HG03558 (cell line): Measurements from ENCODE around the gene FIBP.

ENCODE experiments used
- ATAC-seq: cut with Tn5 transposase; IDR thresholded peaks from one replicate; pipeline ENCODE4 v1.9.1; 2021; ENCODE audit warnings: moderate number of reproducible peaks; ENCODE audit not compliant: unreplicated experiment; ENCODE audit errors: extremely low read depth

Gene FIBP

DNA sequence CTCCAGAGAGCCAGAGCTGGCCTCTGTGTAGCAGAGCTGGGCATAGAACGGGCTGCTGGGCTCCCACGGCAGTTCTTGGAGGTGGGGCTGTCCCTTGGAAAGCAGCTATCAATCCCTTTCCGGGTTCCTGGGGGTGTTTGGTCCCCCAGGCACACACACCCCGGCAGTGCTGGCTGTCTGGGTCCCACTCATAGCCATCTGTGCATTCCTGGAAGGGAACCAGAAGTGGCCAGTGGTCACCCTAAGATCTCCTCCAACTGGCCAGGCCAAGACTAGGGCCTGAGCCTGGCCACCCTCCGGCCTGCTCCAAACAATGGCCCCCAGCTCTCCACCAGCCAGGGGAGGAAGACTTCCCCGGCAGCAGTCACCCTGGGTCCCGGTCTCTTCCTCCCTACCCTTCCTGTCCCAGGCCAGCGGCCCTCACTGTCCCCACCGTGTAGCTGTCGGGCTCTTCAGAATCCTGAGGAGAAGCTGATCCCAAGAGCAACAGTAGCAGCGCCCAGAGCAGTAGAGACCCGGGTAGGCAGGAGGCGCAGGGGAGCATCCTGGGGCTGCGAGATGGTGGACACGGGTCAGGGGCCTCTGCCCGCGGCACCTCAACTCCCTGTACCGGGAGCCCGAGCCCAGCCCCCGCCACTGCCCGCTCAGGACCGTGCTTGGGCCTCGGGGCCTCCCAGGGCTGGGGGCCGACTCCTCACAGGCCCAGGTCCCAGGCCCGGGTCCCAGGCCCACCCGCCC lies 16.3 kb downstream of the FIBP start:
- ATAC-seq, result no peak

DNA sequence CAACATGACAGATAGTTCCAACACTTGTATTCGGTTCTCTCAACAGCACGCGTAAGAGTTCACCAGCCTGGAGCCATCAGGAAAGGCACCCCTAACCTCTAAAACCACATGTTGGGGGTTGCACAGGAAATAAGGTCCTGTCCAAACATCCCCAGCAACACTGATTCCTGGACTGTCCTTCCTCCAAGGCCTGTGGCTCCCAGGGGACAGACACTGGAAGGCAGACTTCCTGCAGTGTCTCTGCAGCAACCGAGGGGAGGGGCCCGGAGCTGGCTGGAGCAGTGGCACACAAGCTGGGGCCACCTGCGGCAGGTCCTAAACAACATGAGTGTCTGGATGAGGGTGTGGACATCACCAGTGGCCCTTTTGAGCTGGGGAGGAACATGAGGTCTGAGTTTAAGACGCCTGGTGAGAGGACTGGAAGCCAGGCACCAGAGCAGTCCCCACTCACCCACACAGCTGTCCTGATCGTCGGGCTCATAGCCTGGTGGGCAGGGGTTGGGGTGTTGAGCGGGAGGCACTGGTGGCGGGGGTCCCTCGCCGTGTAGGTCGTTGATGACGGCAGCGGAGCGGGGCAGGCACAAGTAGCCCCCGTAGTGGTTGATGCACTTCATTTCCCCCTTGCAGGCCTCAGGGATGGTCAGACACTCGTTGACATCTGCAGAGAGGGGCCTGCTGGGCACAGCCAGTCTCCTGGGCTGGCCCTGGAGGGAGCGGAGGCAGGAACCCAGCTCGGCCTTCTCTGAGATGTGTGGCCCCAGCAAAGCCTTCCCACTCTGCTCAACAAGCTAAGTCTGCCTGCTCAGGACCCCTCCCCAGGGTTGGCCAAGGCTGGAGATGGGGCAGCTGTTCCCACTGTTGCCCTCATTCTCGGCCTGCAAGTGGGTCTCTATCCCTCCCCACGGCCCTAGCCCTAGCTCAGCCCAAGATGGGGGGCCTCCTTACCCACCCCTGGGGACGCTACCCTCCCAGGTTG lies 17.3 kb downstream of the FIBP start:
- ATAC-seq, result no peak

DNA sequence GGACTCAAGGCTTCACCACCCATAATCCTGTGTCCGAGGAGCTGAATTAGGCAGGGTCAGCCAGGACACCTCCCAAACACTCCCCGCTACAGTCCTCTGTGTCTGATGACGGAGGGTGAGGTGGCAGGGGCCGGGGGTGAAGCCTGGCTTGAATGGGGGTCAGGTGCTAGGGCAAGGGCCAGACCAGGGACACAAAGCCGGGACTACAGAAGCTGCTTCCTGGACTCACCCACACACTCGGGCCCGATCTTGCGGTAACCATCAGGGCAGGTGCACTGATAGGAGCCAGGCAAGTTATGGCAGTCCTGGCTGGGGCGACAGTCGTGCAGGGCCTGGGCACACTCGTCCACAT lies 18.0 kb downstream of the FIBP start:
- no peak for ATAC-seq

DNA sequence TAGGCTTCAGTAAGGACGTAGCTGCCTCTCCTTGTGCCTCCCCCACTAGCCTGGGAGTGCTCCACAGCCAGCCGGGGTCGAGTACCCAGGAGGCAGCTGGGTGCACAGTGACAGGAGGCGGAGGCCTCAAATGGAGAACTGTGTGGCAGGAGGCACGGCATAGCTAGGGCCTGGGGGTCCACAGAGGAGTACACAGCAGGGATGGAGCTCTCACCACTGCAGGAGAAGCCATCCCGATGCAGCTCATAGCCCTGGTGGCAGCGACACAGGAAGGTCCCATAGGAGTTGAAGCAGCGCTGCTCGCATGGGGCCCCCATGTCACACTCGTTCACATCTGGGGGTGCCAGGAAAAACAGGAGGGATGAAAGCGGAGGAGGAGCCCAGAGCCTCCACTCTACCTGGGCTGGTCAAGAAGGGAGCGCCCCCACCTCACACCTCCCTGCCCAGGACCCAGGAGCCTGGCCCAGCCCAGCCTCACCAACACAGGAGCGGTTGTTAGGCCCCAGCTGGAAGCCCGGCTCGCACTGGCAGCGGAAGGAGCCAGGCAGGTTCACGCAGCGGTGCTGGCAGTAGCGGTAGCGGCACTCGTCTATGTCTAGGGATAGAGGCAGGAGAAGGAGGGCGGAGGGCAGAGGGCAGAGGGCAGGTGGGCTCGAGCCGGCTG lies 18.5 kb downstream of the FIBP start:
- no peak for ATAC-seq

DNA sequence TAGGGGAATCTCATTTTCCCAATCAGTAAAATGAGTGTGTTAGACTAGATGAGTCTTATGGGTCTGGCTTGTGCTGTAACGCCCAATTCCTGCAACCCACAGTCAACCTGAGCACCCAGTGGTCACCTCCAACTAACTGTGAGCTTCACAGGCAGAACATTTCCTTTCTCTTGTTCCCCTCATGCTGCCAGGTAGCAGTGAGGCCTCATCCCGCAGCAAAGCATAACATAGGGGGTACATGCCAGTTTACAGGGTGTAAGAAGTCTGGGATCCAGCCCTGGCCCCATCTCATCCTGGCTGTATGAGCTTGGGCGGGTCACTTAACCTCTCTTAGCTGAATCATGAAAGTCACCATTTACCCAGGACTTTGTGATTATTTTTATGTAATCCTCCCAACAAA lies 19.4 kb downstream of the FIBP start:
- no peak for ATAC-seq

DNA sequence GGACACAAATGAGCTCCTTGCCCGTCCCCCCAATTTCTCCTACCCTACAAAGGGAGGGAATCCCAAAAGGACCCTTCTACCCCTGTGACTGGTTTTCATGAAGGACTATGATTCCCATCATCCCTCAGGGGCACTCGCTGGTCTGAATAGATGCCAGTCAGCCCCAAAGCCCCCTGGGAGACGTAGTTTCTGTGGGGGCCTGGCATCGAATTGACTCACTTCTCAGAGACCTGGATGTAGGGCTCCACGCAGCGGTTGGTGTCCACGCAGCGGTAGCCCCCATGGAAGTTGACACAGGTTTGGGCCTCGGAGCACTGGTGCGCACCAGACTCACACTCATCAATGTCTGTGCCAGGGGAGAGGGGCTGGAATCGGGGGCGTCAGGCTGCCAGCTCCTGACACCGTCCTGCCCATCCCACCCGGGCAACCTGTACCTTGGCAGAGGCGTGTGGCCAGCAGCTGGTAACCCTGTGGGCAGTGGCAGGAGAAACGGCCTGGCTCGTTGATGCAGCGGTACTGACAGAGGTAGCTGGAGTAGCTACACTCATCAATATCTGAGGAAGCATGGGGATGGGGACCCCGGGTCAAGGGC lies 20.1 kb downstream of the FIBP start:
- ATAC-seq, result no peak

DNA sequence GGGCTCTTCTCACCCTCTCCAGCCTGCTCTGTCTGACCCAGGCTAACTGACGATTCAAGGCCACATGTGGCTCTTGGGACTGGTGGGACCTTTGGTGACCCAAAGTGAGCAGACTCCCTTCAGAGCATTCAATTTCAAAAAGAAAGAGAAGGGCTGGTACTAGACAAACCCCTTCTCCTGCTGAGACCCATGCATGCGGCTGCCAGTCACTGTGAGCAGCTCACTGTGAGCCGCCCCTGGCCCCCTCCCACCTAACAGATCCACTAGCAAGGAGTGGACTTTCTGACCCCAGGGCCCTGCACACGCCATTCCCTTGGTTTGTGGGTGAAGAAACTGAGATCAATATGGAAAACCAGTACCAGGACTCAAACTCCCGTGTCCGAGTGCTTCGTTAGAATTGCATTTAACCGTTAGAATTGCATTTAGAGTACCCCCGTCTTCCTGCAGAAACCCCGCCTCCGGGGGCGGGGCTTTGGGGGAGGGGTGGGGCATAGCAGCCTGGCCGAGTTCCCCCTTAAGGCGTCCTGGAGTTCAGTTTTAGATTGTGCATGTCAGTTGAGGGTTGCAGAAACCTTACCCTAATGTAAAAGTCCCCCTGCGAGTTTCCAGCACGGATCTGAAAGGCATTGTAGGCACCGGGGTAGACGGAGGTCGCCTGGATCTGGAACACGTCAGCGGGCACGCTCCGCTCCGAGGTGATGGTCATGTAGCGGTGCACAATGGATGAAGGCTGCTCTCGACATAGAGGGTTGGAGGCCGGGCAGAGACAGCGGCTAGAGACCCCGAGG lies 20.8 kb downstream of the FIBP start:
- ATAC-seq, result no peak

DNA sequence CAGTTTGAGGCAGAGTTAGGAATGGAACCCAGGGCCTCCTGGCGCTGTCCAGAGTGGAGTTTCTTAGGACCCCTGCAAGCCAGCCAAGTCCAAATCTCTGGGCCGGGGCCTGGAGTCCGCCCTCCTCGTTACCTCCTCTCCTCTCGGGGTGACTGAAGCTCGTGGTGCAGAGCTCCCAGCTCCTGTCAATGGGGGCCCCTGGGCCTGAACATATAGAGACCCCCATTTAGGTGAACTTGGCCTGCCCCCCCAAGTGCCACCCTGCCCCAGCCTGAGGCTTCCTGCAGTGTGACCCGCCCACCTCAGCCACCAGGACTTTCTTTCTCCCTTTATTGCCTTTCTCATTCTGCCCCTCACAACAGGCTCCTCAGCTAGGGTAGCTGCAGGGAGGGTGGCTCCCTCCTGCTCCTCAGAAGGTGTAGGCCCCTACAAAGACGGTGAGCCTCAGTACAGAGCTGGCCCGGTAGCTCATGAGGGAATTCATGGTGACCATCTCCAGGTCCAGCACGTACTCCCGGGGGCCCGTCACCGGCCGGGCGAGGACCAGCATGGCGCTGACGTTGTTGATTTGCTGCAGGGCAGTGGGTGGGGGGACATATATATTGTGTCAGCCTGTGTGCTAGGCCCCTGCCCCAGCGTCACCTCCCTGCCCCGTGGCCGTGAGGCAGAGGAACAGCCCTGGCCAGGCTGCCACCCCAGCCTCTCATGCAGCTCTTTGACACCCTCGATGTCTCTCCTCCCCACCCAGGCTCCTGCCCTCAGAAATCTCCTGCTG lies 21.6 kb downstream of the FIBP start:
- ATAC-seq, result no peak

DNA sequence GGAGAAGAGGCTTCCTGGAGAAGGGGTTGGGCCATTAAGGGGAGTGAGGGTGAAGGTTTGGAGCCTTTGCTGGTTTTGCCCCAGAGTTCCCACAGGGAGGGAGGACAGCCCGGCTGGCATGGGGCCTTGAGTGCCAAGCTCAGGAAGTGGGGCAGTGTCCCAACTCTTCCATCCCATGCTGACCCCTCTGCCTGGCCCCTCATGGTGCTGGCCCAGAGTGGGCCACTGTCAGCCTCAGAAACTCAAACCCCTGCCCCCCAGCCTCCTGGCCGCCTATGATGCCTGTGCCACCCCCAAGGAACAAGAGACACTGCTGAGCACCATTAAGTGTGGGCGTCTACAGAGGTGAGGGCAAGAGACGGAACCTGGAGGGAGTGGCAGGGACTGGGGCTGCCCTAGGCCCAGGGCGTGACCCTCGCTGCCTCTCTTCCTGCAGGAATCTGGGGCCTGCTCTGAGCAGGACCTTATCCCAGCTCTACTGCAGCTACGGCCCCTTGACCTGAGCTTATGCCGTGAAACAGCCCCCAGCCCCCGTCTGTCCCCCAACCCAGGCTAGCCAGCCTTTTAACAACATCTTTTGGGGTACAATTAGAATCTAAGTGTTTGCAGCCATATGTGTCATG lies 22.6 kb downstream of the FIBP start:
- no peak for ATAC-seq

DNA sequence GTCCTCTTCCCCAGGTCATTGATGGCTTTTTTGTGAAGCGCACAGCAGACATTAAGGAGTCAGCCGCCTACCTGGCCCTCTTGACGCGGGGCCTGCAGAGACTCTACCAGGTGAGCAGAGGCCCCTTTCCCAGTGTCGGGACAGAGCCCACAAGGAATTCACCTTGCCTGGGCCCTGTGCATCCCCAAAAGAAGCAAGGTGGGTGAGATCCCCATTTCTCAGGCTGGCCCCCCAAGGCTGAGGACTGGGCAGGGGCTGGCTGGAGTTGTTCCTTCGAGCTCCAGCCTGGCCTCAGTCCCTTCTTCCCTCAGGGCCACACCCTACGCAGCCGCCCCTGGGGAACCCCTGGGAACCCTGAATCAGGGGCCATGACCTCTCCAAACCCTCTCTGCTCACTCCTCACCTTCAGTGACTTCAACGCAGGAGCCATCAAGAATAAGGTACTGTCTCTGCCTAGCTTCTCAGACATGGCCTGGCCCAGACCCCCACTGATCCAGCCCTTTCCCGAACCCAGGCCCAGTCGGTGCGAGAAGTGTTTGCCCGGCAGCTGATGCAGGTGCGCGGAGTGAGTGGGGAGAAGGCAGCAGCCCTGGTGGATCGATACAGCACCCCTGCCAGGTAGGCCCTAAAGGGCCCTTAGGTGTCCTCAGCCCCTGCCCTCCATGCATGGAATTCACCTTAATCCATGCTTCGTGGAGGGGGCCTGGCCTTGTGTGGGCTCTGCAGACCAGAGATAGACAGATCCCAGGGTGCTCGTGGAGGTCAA lies 23.4 kb downstream of the FIBP start:
- no peak for ATAC-seq

DNA sequence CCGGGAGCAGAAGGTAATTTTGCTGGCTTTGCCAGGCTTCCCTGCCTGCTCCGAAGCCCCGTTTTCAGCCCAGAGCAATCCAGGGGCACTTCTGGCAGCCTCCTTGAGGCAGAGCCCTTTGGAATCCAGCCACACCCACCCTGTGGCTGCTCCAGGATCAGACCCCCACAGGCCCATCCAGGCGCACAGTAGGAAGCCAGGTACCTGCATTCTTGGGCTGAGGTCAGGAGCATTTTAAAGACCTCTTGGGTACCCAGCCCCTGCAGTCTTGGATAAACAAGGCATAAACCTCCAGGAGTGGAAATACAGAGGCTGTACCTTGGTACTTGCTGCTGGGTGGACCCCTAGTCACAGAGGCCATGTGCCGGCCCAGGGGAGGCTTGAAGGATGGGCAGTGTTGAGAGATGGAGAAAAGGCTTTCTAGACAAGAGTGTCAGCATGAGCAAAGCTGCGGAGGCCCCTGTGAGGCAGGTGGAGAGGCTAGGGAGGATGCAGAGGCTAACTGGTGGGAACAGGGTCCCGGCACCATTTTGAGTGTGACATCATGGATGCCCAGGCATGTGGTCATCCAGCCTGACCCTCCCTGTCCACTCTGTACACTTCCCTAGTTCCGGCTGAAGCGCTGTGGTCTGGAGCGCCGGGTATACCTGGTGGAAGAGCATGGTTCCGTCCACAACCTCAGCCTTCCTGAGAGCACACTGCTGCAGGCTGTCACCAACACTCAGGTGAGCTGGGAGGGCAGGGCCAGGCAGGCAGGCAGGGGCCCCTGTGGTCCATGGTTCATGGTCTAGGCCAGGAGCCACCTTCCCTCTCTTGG lies 24.2 kb downstream of the FIBP start:
- no peak for ATAC-seq

DNA sequence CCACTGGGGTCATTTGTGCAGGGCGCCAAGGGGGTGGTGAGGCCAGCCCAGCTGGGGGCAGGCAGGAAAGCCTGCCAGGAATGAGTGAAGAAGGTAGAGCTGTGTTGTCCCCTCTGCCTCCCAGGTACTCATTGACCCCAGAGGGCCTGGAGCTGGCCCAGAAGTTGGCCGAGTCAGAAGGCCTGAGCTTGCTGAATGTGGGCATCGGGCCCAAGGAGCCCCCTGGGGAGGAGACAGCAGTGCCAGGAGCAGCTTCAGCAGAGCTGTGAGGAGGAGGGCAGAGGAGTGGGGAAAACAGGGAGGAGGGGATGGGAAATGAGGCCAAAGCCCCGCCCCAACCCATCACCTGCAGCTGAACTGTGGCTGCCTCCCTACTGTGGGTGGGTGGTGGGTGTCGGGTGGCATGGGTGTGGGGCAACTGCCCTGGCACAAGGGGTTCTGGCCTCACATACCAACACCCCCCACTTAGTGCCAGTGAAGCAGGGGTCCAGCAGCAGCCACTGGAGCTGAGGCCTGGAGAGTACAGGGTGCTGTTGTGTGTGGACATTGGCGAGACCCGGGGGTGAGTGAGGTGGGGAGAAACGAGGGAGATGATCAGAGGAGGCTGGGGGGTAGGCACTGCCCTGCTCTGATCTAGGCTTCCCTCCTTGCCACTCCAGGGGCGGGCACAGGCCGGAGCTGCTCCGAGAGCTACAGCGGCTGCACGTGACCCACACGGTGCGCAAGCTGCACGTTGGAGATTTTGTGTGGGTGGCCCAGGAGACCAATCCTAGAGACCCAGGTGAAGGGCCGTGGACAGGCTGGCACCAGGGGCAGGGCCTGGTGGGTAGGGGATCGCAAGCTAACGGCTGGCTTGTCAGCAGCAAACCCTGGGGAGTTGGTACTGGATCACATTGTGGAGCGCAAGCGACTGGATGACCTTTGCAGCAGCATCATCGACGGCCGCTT lies 25.1 kb downstream of the FIBP start:
- no peak for ATAC-seq

DNA sequence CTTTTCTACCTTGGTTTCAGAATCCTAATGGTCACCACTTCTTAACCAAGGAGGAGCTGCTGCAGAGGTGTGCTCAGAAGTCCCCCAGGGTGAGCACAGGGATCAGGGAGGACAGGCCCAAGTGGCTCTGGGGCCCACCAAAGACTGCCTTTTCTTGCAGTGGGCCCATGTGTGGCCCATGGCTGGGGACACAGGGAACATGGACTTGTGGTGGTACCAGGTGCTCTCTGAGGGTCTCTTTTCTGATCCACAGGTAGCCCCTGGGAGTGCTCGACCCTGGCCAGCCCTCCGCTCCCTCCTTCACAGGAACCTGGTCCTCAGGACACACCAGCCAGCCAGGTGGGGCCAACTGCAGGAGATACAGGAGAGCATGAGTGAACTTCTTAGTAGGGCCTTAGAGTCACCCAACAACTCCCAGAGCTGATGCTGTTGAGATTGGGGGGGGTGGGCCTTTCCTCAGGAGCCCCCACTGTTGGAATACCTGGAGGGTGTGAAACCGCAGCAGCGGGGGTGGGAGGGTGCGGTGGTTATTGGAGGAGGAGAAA lies 26.0 kb downstream of the FIBP start:
- no peak for ATAC-seq

DNA sequence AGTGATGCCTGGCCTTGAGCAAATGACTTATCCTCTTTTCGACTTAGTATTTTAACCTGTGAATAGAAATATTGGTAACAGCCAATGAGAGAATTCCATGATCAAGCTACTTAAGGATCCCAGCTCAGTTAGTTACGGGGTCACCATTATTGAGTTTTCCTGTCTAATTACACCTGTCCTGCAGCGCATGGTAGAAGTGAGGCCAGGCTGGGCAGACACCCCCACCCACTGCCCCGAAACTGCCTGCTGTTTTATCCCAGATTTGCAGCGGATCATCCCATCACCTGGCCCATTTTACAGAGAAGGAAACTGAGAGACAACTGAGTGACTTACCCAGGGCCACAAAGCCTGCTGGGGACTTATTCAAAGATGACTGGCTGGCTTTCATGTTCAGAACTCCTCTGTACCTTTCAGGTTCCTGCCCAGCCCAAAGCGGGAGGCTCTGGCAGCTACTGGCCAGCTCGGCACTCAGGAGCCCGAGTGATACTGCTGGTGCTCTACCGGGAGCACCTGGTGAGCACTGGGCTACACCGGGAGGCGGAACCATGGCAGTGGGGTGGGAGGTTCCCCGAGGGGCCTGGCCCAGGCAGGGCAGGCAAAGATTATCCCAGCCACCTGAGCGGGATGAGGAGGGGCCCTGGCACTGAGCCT lies 26.6 kb downstream of the FIBP start:
- ATAC-seq, result no peak

DNA sequence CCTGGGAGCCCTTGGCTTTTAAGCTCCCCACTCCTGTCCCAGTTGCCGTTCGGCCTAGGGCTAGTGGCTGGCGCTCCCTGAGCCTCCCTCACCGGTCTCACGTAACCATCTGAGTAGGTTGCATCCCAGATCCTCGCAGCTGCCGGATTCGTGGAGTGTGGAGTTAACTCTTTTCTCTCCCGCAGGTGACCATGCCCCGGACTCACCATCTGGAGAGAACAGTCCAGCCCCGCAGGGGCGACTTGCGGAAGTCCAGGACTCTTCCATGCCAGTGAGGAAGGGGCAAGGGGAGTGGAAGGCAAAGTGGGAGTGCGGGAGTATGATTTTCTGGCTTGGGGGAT lies 27.1 kb downstream of the FIBP start:
- ATAC-seq, result no peak
